Forelimb muscle (tissue), 1 donor: ENCODE results near the gene YAP1. TPM values are rescaled to one million over a fixed set of nuclear protein-coding genes. Genes with fewer than 3 reads are reported as not detected.

ENCODE experiments used
- DNase-seq: peaks from one replicate; pipeline ENCODE4 v3.0.0-alpha.2; 2013; ENCODE audit warnings: low read depth
- polyA plus RNA-seq: library from polyadenylated mRNA; unstranded; fragments of 120-200 nt; gene quantifications from one replicate; pipeline ENCODE4 v1.2.1, GENCODE V29; 2013; ENCODE audit not compliant: insufficient read length

The YAP1 gene
- polyA plus RNA-seq, 1 donor: 74.0 TPM

- DNase-seq: no peak
Measured at GRCh38 chr11:102116453-102117205, 6.4 kb downstream of the YAP1 start.

- DNase-seq: no peak
Measured at GRCh38 chr11:102117472-102118113, 7.3 kb downstream of the YAP1 start.

- DNase-seq: no peak
Measured at GRCh38 chr11:102118937-102119336, 8.7 kb downstream of the YAP1 start.

DNA sequence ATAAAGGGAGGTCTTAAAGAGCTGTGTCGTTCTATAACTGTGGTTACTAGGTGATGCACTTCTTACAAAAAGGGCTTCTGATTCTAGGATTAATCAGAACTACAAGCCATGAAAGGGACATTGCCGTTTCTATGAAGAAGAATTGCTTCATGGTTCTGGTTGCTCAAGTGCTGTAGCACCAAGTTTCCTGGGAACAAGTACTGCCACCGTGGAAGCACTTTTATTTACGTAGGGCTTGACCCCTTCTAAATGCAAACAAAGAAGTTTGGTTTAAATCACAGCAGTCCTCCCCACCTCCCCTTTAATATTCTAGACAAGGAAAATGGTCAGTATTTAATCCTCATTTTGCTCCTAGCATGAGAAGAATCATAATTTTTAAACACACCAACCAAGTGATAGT, 9.8 kb downstream of the YAP1 start:
- DNase-seq: no peak

DNA sequence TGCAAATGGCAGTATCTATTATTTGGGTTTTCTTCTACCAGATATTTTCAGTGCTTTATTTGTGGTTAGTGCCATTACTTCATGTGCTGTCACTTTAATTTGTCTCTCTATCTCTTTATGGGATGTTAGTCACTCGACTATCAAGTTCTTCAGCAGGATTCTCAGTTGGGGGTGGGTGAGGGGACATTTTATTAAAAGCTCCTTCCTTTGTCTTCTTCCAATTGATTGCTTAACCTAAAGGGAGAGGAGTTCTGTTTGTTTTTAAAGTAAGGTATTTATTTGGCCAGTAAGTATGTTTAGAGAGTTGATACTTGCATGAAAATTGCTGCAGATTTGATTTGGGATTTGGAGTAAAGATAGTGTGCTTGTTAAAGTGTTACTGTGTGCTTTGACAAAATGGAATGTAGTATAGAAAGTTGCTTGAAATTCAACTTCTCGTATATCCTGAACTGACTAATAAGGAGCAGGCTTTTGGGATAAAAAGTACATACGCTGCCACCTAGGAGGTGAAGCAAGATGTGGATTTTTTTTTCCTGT, 10.3 kb downstream of the YAP1 start:
- DNase-seq: no peak

DNA sequence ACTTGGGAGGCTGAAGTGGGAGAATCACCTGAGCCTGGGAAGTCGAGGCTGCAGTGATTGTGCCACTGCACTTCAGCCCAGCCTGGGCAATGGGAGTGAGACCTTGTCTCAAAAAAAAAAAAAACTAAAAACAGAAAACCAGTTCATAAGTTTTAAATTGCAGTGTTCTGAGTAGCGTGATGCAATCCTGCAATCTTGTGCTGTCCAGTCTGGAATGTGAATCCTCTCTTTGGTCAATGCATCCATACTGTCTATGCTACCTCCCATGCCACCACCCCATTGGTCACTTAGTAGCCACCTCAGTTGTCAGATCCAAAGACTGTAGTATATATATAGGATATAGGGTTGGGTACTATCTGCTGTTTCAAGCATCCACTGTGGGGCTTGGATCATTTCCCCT, 11.1 kb downstream of the YAP1 start:
- DNase-seq: no peak

DNA sequence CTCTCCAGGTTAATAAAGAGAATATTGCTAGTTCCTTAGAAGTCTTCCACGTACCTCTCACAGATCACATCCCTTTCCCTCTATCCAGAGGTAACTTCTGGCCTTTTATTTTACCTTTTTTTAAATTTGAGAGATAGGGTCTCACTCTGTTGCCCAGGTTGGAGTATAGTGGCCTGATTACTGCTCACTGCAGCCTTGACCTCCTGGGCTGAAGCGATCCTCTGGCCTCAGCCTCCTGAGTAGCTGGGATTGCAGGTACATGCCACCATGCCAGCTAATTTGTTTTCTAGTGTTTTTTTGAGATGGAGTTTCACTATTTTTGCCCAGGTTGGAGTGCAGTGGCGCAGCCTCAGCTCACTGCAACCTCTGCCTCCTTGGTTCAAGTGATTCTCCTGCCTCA, 24.4 kb downstream of the YAP1 start:
- DNase-seq: no peak

- no peak for DNase-seq
Measured at GRCh38 chr11:102135256-102135655, 25.0 kb downstream of the YAP1 start.

DNA sequence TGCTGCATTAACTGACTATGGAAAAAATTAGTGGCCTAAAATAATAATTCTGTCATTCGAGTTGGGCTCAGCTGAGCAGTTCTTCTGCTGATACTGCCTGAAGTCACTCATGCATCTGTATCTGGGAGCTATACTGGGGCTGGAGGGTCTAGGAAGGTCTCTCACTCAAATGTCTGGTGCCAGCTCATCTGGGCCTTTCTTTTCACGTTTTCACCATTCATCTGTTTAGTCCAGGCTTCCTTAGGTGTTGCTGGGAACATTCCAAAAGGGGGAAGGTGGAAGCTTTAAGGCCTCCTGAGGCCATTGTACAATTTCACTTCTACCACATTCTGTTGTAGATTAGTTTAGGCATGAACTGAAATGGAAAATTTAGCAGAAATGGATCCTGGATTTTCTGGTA, 28.0 kb downstream of the YAP1 start:
- no peak for DNase-seq

DNA sequence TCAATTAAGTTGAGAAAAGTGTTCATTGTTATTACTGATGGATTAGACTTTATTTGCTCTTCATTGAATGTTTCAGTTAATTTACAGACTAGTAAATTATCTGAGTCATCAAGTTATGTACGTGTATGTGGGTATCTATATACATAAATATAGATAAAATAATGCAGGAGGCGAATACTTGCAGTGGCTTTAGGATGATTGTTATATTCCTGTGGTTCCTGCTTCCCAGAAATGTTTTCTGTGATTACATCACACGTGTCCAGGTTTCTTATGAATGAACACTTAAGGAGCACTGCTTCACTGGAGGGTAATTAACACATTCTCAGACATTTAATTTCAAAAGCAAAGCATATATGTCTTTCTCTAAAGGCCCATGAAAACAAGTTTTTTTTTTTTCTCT, 28.4 kb downstream of the YAP1 start:
- no peak for DNase-seq

DNA sequence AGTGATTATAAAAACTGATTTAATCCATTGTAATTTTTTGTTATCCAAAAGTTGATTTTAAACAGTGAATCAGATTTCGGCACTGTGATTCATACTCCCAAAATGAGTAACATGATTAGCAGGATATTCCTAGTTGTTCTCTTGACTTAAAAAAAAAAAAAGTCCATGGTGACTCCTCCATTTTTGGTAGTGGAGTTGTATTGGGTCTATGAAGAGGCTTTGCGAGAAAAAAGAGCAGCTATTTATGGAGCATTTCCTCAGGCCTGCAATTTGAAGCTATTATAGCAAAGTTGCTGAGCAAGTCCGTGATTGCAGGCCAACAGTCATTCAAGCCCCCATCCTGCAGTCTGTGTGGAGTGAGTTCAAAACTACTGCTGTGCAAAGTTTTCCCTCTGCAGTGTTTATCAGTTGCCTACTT, 28.8 kb downstream of the YAP1 start:
- no peak for DNase-seq

DNA sequence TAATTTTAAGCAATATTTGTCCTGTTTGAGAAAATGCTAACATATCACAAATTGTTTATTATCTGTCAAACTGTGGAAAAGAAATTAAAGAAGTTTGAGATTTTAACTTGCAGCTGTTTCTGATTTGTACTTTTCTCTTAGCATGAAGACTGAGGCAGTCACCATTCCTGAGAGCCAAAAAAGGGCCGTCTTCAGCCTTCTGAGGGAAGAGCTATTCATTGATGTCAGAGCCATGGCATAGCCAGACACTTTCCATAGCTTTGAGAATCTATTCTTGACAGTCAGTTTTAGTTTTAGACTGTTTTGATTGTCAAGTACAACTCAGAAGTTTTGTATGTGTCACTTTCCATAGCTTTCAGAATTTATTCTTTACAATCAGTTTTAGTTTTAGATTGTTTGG, 32.1 kb downstream of the YAP1 start:
- DNase-seq: peak; percentile 22

DNA sequence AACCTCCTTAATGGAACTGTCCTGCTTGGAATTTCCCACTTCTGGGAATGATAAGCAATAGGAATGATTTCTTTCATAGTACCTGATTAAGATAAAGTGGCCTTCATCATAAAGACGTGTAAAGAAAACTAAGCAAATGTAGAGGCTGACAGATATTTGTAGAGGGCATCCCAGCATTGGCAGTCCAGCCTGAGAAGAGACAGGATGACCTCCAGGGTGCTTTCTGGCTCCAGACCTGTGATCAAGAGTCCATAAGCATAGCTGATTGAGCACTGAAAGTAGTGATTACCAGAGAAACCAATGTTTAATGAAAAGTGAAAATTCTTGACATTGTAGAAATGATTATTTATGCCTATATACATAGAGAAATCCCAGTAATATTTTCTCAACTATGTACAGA, 33.6 kb downstream of the YAP1 start:
- no peak for DNase-seq

DNA sequence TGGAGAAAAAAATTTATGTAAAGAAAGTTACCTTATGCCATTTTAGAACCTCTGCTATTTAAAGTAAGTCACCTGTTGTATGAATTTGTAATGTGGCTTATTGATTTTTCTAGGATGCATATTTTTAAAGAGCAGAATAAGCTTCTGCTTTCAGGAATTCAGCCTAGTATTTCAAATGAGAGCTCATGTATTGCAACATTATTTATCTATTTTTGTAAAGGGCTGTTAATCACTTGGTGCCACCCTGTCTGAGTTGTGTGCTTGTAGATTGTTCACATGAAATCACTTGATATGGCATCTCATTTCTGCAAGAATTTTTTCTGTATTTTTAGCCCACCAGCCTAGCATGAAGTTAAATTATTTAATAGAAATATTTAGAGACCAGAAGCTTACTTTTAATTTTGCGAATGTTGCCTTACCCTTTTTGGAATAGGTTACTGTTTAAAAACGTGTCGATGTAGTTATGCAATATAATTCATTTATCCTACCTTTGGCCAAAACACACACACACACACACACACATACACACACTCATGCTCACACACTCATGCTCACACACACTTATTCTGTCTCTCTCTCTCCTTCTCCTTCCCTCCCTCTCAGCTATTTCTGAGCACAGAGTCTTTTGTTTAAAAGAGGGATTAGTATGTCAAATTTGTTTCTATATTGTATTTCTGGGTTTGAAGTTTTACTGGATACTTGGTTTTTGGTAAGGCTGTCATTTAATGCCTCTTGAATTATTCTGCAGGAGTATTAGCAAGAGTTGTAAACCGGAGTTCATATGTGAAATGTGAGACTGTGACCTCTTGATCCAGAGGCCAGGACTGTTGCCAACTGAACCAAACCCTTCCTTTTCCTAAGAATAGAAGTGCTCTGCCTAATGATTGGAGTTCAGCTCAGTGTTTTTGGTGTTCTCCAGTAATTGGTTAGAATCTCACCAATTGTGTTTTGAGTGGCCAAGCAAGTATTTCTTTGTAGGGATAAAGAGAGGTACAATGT, 34.4 kb downstream of the YAP1 start:
- no peak for DNase-seq

GRCh38 chr11:102147015-102147414, 36.8 kb downstream of the YAP1 start:
- no peak for DNase-seq

GRCh38 chr11:102147632-102148031, 37.4 kb downstream of the YAP1 start:
- DNase-seq: no peak

- no peak for DNase-seq
Measured at GRCh38 chr11:102148059-102148458, 37.8 kb downstream of the YAP1 start.

DNA sequence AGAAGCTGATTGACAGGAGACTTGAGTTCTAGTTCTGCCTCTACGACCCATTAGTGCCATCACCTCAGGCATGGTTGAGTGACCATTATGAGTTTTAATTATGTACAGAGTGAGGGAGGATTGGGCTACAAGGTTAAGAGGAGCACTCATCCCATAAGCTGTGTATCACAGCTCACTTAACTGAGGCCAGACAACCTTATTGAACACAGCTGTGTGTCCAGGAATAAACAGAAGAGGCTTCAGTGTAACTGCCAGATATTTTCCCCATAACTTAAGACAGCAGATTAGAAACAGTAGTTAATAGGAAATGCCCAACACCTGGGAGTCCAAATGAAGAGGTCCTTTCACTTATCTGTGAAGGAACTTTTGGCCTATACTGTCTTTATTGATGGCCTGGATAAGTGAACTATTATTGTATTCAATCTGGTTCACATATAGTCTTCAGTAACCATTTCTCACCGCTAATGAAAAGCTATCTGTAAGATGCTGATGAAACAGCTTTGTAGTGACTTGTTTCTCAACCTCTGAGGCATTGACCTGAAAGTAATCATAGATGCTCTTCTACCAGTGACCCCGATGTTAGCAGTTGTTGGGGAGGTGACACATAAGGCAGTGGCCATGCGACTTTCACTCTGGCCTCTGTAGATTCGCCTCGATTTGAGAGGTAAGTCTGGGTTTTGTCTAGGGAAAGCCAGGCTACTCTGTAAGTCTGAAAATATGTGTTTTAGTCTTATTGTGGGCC, 41.7 kb downstream of the YAP1 start:
- no peak for DNase-seq

GRCh38 chr11:102153082-102153481, 42.8 kb downstream of the YAP1 start:
- no peak for DNase-seq

- no peak for DNase-seq
Measured at GRCh38 chr11:102154806-102155205, 44.6 kb downstream of the YAP1 start.

GRCh38 chr11:102155676-102156075, 45.4 kb downstream of the YAP1 start:
- DNase-seq: no peak
